Frontal cortex (tissue), 4 donors: Measurements from ENCODE around the gene KRTAP29-1. TPM values are rescaled to one million over a fixed set of nuclear protein-coding genes. Genes with fewer than 3 reads are reported as not detected.

Experiments
- DNase-seq, 2 donors: peaks; one replicate each; pipeline ENCODE4 v3.0.0; 2012; ENCODE audit warnings: low spot score in 2 of 2
- FAIRE-seq: peaks from 2 replicates; lab custom pipeline; 2012; peaks lifted over from hg19 to GRCh38; lab: Jason Lieb, UNC
- total RNA-seq: library from RNA; depleted of rRNA; stranded (reverse); fragments of >200 nt; gene quantifications from one replicate; pipeline ENCODE4 v1.2.3, GENCODE V29; 2014
- donor health status: control.
- donor health status: control.
- donor health status: control.

The KRTAP29-1 gene
- total RNA-seq, 1 donor from 2014 or later, result not detected

DNA sequence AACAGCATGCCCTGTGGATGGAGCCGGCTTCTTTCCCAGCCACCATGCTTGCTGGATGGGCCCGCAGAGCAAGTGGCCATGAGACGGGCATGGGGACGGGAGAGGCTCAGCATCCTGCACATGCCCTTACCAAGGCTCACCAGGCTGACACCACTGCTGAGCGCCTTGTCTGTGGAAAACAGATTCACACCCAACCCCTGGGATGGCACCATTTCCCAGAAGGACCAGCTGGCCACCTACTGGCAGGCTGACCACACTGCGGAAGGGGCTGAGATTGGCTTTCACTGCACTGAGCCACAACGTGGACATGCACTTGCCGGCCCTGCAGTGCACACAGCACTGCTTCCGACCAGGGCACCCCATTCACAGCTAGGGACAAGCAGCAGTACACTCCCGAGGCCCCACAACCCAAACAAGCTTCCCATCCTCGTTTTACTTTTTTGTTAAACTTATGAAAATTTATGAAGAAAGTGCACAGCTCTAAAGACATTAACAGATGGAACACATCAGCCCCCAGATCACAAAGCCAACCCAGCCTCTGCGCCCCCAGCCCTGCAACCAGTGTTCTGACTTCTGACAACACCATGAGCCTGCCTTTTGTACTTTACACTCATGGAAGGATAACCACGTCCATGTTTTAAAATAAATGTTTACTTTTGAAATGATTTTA is 26.8 kb upstream of the KRTAP29-1 start:
- peak in 1 of 2 donors; percentile 40 for DNase-seq
- FAIRE-seq, result no peak

DNA sequence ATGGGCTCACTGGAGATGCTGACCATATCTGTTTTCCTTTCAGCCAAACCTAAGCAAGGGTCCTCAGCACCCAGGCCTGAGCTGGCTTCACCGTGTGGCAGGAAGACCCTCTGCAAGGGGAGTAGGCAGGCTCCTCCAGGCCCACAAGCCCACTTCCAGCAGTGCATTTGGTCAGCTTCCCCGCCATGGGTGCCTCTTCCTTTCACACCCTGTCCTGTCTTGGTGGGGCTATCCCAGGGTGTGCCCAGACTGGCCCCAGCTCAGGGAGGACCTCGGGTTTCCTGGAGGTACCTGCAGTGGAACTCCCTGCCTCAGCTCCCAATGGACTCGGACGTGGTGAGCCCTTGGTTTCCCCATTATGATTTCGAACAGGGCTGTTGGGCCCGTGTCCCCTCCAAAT is 25.6 kb upstream of the KRTAP29-1 start:
- FAIRE-seq (no peak), DNase-seq (no peak)

DNA sequence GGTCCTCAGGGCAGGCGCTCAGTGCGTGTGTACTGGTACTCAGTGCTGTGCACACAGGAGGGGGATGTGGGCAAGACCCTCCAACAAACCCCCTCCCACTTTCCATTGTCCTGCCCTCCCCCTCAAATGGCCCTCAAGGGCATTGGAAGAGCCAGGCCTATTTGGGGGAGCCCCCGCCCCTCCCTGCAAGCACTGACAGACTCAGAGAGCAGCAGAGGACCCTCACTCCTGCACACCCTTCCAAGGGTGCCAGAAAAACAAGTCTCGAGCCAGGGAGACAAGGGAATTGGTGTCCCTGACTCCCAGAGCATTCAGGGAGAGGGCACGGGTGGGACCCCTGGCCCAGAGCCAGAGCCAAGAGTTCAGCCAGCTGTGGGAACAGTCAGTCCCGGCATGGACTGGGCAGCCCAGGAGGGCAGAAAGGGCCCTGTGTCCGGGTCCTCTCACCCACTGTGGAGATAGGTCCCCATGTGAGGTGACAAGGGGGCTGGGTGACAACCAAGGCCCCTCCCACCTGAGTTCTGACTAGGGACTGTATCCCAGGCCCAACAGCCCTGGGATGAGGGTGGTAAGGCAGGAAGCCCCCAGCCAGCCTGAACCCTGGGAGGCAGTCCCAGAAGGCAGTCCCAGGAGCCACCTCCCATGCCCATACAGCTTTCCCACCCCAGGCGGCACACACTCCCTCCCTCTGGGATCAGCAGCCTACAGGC is 24.9 kb upstream of the KRTAP29-1 start:
- DNase-seq, result no peak
- FAIRE-seq, result no peak

DNA sequence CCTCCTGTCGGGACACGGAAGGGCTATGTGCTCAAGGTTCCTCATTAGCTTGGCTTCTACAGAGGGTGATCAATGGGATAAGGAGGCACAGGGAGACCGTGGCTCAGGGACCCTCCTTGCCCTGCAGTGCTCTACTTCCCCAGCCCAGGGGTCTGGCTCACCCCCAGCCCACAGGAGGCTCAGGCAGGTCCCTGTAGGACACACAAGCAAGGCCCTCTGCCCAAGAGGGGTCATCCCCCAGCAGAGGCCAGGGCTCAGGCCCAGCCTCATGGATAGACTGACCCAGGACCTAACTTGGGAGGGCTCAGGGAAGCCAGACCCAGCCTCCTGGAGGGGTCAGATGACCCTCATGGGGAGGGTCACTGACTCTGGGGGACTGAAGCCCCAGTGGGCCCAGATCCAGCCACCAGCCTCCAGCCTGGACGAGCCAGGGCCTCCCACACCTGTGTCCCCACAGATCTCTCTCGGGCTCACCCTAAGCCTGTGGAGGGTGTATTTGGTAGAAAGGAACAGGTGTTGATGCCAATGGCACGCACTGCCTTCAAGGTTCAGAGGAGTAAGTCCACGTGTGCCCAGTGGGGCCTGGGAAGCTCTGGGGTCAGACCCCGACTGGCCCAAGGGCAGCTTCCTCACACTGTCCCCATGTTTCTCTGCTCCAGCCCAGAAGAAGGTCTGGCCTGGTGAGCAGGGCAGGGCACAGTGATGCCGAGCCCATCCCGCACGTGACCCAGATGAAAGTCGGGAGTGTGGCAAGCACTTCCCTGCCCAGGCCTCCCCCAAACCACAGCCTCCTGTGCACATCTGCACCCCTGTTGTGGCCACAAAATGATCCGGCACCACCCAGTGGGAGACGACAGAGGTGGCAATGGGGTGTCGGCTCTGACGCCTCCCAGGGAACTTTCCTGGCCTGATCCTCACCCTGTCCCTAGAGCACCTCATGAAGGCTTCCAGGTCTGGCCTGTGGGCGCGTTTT is 23.8 kb upstream of the KRTAP29-1 start:
- DNase-seq (no peak), FAIRE-seq (no peak)

DNA sequence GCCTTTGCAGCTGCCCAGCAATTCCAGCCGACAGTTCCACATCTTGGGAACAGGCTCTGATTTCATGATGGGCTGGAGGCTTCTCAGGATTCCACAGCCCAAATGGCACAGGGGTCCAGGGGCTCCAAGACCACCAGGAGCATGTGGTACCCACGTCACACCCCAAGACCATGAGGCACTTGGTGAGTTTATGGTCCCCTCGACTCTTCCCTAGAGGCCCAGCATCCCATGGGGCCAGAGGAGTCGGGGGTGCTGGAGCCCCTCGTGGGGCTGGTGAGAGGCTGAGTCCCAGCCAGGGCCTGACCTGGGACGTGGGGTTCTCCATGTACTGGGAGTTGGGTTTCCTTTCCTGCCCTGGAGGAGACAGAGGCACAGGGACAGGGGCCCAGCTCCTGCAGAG is 23.0 kb upstream of the KRTAP29-1 start:
- DNase-seq, result no peak
- no peak for FAIRE-seq

DNA sequence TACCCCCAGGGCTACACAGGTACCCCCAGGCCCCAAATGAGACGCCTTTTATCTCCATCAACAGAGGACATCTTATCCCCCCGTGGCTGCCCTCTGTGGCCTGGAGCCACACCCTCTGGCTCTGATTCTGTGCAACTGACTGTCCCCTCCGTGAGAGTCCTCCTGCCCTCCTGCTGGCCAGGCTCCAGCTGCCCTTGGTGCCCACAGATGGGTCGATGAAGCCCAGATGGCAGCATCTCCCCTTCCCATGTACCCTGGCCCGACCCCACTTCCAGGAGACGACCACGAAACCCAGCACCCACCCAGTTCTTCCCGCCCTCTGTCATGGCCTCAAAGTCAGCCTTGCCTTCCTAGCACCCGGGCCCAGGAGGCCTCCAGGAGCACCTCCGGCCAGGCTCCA is 22.5 kb upstream of the KRTAP29-1 start:
- no peak for DNase-seq
- FAIRE-seq, result no peak

DNA sequence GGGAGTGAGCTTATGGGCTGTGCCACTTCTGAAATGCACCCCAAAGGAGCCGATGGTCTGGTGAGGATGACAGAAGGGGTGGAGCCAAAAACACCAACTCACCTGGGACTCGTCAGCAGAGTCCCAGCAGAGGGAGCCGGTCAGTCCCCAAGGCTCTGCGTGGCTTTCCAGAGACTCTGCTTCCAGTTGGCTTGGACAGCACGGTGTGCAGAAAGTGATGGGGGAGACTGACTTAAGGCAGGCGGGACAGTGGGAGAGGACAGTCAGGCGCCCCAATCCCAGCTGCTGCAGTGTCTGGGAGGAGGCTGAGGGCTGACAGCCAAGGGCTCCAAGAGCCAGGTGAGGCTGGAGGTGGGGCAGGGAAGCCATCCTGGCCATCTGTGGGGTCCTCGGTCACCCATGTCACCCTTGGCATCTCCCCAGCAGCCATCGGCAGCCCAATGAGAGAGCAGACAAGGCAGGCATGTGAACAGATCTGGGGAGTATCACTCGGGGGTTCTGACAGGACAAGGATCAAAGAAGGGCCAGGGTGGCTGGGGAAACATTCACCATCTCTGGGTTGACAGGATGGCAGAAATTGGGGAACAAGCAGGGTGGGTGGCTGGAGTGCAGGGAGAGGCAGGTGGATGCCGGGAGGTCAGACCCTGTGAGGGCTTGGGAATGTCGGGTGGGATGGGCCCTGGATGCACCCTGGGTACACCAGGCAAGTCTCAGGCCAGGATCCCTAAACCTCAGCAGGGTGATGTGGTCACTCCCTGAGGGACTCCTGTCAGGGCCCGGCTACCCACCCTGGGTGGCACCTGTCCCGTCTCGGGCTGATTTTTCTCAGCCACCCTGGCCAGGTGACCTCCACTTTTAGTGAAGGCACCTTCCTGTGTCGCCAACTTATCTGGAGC is 21.8 kb upstream of the KRTAP29-1 start:
- DNase-seq (no peak), FAIRE-seq (no peak)

DNA sequence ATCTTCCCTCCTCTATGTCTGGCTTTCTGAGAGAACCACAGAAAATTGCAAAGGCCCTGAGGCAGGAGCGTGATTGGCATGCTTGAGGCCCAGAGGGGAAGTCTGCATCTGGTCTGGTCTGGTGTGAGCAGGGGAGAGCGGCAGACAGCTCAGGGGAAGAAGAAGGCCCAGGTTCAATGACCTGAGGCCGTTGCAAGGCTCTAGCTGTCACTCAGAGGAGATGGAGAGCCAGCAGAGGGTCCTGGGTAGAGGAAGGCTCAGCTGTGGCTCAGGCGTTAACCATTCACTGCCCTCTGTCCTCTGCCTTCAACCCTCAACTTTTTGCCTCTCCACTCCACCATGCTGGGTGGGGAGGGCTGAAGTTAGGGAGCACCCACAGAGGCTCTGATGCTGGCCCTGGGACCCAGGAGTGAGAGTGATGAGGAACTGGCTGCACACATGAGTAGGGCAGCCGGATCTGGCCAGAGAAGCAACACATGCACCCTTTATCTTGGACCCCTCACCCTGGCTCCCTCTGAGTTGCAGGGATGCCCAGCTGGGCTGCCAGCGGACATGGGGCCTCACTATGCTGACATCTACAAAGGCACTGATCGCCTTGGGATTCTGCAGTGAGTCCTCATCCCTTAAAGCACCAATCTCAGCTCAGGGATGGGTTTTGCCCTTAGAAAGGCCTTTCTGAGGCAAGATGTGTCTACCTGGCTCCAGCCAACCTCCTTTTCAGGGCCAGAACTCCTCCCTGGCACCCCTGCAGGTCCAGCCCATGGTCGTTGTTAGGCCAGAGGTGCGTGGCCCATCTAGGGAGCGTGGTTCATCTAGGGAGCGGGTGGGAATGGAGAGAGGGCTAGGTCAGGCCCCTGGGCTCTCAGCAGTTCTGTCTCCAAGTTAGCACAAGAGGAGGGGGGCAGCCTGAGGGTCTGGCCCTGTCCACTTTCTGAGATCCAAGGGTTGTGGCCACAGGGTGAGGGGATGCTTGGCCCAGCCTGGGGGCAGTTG is 20.5 kb upstream of the KRTAP29-1 start:
- FAIRE-seq, result no peak
- DNase-seq, result no peak

DNA sequence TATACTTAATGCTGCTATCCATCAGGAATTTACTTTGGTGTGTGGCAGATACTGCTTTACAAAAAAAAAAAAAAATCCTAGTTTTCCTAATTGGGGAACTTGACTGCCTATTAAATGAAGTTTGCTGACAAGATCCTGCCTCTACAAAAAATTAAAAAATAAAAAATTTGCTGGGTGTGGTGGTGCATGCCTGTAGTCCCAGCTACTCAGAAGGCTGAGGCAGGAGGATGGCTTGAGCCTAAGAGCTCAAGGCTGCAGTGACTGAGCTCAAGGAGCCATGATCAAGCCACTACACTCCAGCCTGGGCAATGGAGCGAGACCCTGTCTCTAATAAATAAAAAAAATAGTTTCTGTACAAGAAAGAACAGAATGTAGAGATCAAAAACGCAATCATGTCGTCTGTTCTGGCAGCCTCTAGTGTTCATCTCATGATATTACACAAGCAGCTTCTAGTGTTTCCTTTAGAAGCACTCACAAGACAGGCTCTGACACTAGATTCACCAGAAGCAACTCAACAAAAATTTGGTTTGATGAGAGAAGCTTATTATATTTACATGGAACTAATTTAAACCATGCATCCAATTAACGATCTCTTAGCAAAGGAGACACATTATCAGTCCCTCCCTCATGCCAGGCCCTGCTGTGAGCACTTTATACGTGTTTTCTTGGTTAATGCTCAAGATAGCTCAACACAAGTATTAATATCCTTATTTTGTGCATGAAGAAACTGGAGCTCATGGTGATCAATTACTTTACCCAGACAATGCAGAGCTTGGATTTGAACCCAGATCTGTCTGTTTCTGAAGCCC is 19.6 kb upstream of the KRTAP29-1 start:
- FAIRE-seq (no peak), DNase-seq (peak; percentile 23 to 25)

DNA sequence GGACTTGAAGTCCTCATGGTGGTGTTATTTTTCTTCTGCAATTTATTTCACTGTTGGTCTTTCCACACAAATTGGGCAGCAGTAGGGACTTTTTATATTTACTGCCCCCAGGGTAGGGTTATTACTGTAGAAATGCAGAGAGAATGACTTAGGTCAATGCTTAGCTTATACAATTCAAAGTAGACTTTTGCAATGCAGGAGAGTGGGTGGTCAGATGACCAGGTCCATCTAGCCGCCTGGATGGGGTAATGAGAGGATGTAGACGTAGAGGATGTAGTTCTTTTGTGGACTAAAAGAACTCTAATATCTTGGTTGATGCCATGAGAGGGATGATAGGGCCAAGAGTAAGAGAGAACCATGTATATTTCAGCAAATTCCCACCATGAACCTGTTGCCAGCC is 15.6 kb upstream of the KRTAP29-1 start:
- FAIRE-seq, result no peak
- DNase-seq, result no peak

DNA sequence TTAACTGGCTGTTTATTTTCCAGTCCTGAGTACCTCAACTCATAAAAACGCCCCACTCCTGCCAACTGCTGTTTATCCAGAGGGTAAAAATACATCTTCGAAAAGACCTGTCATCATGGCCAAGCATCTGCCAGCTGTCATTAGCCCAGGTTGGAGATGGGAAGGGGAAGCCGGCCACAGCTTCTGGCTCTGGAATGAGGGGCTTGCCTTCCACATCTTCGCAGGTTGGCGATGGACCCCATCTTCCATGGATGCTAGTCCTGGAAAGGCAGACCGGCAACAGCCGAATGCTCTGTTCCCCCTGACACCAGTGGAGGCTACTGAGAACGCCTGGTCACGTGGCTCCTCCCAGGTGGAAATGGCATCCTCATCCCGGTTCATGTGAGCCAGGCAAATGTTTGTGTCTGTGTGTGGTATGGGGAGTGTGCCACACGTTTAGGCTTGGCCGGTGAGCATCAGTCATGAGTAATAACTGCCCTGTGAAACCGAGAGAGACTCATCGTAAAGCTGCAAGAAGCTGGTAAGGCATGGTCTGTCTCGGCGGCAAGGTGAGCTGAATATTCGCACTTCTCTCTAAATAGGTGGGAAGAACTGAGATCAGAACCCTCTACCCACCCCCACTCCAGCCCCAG is 13.3 kb upstream of the KRTAP29-1 start:
- DNase-seq, result no peak
- FAIRE-seq, result no peak

DNA sequence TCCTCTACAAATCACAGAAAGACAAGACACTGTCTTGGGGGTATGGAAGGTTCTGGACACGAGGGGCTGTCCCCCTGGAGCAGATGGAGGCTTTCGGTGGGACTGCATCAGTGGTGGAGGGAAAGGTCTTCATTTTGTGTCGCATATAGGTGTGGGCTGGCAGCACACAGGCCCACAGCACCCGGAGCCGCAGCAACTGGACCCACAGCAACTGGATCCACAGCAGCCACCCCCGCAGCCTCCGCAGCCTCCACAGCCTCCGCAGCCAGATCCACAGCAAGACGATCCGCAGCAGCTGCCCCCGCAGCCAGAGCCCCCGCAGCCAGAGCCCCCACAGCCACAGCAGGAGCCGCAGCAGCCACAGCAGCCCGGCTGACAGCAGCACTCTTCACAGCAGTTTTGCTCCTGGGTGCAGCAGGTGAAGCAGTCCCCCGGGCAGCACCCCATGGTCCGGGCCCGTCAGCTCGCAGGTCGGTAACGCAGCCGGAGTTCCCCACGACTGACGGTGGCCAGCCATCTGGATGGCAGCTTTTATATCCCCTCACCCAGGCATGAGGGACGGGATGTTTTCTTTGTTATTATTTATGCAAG is 12.6 kb upstream of the KRTAP29-1 start, which contains the start of gene KRTAP17-1:
Gene KRTAP17-1 (minus strand): TSS at position 507 of the 591 bp plus-strand sequence. CDS start 60 bp downstream, at position 447.
- DNase-seq (no peak), FAIRE-seq (no peak)

DNA sequence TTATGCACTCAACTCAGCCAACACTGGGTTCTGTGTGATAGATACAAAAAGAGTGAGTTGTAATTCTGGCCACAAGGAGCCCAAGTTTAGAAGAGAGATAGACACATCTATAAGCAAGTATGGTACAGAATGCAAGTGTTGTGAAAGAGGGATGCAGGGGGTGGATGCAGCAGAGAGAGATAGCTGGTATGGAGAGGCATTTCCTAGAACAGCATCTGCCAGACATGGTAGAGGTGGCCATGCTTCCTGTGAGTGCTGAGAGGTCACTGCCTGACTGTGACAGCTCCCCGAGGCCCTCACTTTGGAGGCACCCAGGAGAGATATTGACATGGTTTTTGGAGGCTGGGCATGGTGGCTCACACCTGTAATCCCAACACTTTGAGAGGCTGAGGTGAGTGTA is 8.5 kb upstream of the KRTAP29-1 start:
- DNase-seq (no peak), FAIRE-seq (no peak)

DNA sequence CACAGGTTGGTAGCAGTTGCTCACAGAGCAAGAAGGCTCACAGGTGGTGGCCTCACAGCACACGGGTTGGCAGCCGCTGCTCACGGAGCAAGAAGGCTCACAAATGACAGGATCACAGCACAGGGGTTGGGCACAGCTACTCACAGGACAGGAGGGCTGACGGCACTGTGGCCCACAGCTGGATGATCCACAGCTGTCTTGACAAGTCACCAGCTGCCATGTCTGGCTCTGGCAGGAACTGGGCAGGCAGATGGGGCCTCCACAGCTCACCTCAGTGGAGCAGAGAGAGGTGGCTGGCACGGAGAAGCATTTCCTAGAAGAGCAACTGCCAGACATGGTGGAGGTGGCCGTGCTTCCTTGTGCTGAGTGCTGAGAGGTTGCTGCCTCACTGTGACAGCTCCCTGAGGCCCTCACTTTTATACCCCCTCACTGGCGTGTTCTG is 6.3 kb upstream of the KRTAP29-1 start, which contains the start of gene KRTAP16-1:
Gene KRTAP16-1 (minus strand): TSS at position 392 of the 442 bp plus-strand sequence. CDS start 56 bp downstream, at position 336.
- no peak for DNase-seq
- FAIRE-seq, result no peak

DNA sequence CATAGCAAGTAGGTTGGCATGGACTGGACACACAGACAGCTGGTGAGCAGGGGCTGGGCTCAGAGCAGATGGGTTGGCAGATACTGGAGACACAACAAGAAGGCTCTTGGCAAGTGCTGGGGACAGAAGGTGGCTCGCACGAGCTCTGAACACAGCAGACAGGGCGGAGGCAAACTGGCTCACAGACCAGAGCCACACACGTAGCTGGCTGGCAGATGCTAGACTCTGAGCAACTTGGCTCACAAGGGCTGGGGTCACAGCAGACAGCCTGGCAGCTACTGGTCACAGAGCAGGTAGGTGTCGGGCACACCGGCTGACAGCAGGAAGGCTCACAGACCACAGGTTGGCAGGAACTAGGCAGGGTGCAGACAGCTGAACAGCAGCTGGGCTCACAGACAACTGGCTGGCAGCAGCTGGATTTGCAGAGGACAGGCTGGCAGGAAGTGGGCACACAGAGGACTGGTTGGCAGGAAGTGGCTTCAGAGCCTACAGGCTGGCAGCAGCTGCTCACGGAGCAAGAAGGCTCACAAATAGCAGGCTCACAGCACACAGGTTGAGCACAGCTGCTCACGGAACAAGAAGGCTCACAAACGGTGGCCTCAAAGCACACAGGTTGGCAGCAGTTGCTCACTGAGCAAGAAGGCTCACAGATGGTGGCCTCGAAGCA is 5.7 kb upstream of the KRTAP29-1 start:
- FAIRE-seq (no peak), DNase-seq (no peak)

DNA sequence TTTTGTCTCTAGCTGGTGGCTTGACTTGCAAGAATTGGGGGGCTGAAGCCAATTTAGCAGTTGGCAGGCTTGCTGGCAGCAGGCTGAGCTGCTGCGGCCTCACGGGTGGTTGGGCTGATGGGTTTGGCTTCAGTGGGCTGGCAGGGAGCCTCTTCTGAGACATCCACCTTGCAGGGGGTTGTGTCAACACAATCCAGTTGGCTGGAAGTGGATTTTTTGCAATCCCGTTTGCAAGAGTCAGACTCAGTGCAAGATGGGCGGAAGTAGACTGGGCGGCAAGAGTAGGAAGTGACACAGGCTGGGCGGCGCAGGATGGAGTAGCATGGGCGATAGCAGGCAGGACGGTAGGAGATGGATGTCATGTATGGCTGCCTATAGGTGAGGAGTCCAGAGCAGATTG is 5.0 kb upstream of the KRTAP29-1 start:
- no peak for FAIRE-seq
- DNase-seq, result no peak
